NOMO-1 treated with dmso at 0.1 percent for 144 hours (cell line): Measurements from ENCODE around the gene DHX36.

Experiments used
- DNase-seq: peaks from one replicate; lab custom pipeline; 2025; ENCODE audit not compliant: unreplicated experiment; lab: John Stamatoyannopoulos, UW

DHX36 gene

DNA sequence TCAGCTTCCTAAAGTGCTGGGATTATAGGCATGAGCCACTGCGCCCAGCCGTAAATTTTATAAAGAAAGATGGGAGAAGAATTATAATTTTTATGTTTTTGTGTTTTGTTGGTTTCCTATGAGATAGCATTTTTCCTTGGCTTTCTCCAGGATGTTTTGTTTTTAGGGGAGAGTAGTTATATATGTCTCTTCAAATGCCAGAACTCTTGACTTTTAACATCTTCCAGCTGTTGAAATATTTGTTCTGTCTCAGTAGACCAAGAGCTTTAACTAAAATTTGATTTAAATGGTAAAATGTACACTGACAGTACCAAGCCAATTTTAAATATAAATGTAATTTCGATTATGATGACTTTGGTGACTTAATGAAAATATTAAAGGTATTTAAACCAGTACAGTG lies 96.8 kb downstream of the DHX36 start:
- no peak for DNase-seq

GRCh38 chr3:154225536-154225935 lies 98.8 kb downstream of the DHX36 start:
- DNase-seq, result no peak

GRCh38 chr3:154224866-154225265 lies 99.4 kb downstream of the DHX36 start:
- no peak for DNase-seq

GRCh38 chr3:154224366-154224765 lies 99.9 kb downstream of the DHX36 start:
- no peak for DNase-seq

GRCh38 chr3:154223519-154223918 lies 100.8 kb downstream of the DHX36 start:
- DNase-seq, result no peak
